IMR-90 (cell line): ENCODE data around the gene ASXL2. TPM values are rescaled to one million over a fixed set of nuclear protein-coding genes. Genes with fewer than 3 reads are reported as not detected.

Source experiments
- ATAC-seq: fragments of 200-7000 bp; cut with Tn5 transposase; 2 replicates; pipeline ENCODE4 v1.9.1; 2020; ENCODE audit warnings: low read depth, mild to moderate bottlenecking, moderate library complexity
- BruUV-seq: library from RNA; stranded (reverse); fragments of 400-500 nt; replicated peaks from 2 replicates; lab custom pipeline; 2021; lab: Mats Ljungman, UMichigan
- CTCF ChIA-PET: fragments of 300-600 bp; formaldehyde crosslinking; extraction: SDS; loops from one replicate; lab custom pipeline; 2021; ENCODE audit warnings: antibody characterized with exemption; lab: Yijun Ruan, JAX
- POLR2A ChIA-PET: fragments of 300-600 bp; sonication (Branson Sonifier 250); formaldehyde crosslinking; loops from one replicate; lab custom pipeline; 2022; ENCODE audit warnings: antibody characterized with exemption; ENCODE audit not compliant: unreplicated experiment; lab: Charles Lee
- DNase-seq: peaks from one replicate; pipeline ENCODE4 v3.0.0; 2013
- H2AFZ ChIP-seq: replicated peaks from 2 replicates; pipeline ENCODE3; 2013; ENCODE audit warnings: low read length, mild to moderate bottlenecking; ENCODE audit not compliant: poor library complexity
- H2AK5ac ChIP-seq: 2 replicates; pipeline ENCODE4 v1.6.1; 2013; ENCODE audit warnings: low read depth, low read length, inconsistent platforms
- H2AK9ac ChIP-seq: replicated peaks from 2 replicates; pipeline ENCODE3; 2013; ENCODE audit warnings: mild to moderate bottlenecking, low read depth, low read length, moderate library complexity; ENCODE audit not compliant: poor library complexity
- H2BK120ac ChIP-seq: 2 replicates; pipeline ENCODE4 v1.6.1; 2013; ENCODE audit warnings: low read depth, low read length, inconsistent platforms
- H2BK15ac ChIP-seq: 3 replicates; pipeline ENCODE4 v1.6.1; 2013; ENCODE audit warnings: low read depth, low read length, inconsistent platforms
- H2BK20ac ChIP-seq: 2 replicates; pipeline ENCODE4 v1.6.1; 2013; ENCODE audit warnings: low read depth, mild to moderate bottlenecking, inconsistent platforms, low read length, moderate library complexity
- H2BK5ac ChIP-seq: 2 replicates; pipeline ENCODE4 v1.6.1; 2013; ENCODE audit warnings: mild to moderate bottlenecking, low read depth, low read length, inconsistent platforms; ENCODE audit not compliant: poor library complexity, severe bottlenecking
- H3K14ac ChIP-seq: replicated peaks from 2 replicates; pipeline ENCODE4 v1.6.1; 2013; ENCODE audit warnings: low read depth, low read length, inconsistent platforms
- H3K18ac ChIP-seq: 2 replicates; pipeline ENCODE4 v1.6.1; 2013; ENCODE audit warnings: low read depth, low read length, control low read depth
- H3K23ac ChIP-seq: 2 replicates; pipeline ENCODE4 v1.6.1; 2013; ENCODE audit warnings: low read depth, low read length, inconsistent platforms
- H3K27ac ChIP-seq: 2 replicates; pipeline ENCODE4 v1.5.1; 2013; ENCODE audit warnings: mild to moderate bottlenecking, control low read depth, low read length; ENCODE audit not compliant: insufficient read depth
- H3K27me3 ChIP-seq: 2 replicates; pipeline ENCODE4 v1.6.1; 2013; ENCODE audit warnings: low read length; ENCODE audit not compliant: control insufficient read depth, insufficient read depth
- H3K36me3 ChIP-seq: 2 replicates; pipeline ENCODE4 v1.6.1; 2013; ENCODE audit warnings: low read length, mixed read lengths; ENCODE audit not compliant: control insufficient read depth, insufficient read depth
- H3K4ac ChIP-seq: 2 replicates; pipeline ENCODE4 v1.6.1; 2013; ENCODE audit warnings: low read depth, low read length, inconsistent platforms
- H3K4me1 ChIP-seq: 2 replicates; pipeline ENCODE4 v1.6.1; 2013; ENCODE audit warnings: low read length, mixed read lengths; ENCODE audit not compliant: control insufficient read depth, insufficient read depth
- H3K4me2 ChIP-seq: 2 replicates; pipeline ENCODE4 v1.6.1; 2013; ENCODE audit warnings: low read depth, mild to moderate bottlenecking, control low read depth, low read length, moderate library complexity
- H3K4me3 ChIP-seq: 2 replicates; pipeline ENCODE4 v1.5.1; 2013; ENCODE audit warnings: low read depth, mild to moderate bottlenecking, control low read depth, low read length, moderate library complexity; ENCODE audit not compliant: insufficient read depth
- H3K56ac ChIP-seq: 2 replicates; pipeline ENCODE4 v1.6.1; 2013; ENCODE audit warnings: low read length, inconsistent platforms; ENCODE audit not compliant: insufficient read depth; ENCODE audit errors: extremely low read depth
- H3K79me1 ChIP-seq, 2 experiments: 2 replicates each; pipeline ENCODE4 v1.6.1; 2013; ENCODE audit warnings: low read length in 2 of 2, inconsistent platforms in 1 of 2, low read depth in 1 of 2
- H3K9ac ChIP-seq: 2 replicates; pipeline ENCODE4 v1.6.1; 2013; ENCODE audit warnings: low read depth, low read length, control low read depth
- H3K9me1 ChIP-seq: 2 replicates; pipeline ENCODE4 v1.6.1; 2013; ENCODE audit warnings: low read length, inconsistent platforms; ENCODE audit not compliant: insufficient read depth
- H3K9me3 ChIP-seq: 2 replicates; pipeline ENCODE4 v1.6.1; 2013; ENCODE audit warnings: low read length; ENCODE audit not compliant: control insufficient read depth, insufficient read depth
- H4K20me1 ChIP-seq: 2 replicates; pipeline ENCODE4 v1.6.1; 2013; ENCODE audit warnings: low read length, inconsistent platforms; ENCODE audit not compliant: insufficient read depth
- H4K5ac ChIP-seq: 2 replicates; pipeline ENCODE4 v1.6.1; 2013; ENCODE audit warnings: mild to moderate bottlenecking, low read depth, low read length, control low read depth
- H4K8ac ChIP-seq, 2 experiments: 2 replicates each; pipeline ENCODE4 v1.6.1; 2013; ENCODE audit warnings: low read depth in 2 of 2, low read length in 2 of 2, control low read depth in 1 of 2, inconsistent platforms in 1 of 2
- H4K91ac ChIP-seq: 2 replicates; pipeline ENCODE4 v1.6.1; 2013; ENCODE audit warnings: low read depth, low read length, inconsistent platforms; ENCODE audit not compliant: insufficient read depth
- BHLHE40 ChIP-seq: fragments of 150-350 bp; IDR thresholded peaks from 2 replicates; pipeline ENCODE4 v1.6.1; 2016; ENCODE audit warnings: mild to moderate bottlenecking, low read depth, low read length
- CEBPB ChIP-seq: IDR thresholded peaks from 2 replicates; pipeline ENCODE4 v1.6.1; 2012; ENCODE audit warnings: low read depth, low read length, improper control_type of control experiment
- CHD1 ChIP-seq: IDR thresholded peaks from 2 replicates; pipeline ENCODE4 v1.6.1; 2012; ENCODE audit warnings: low read depth, low read length, improper control_type of control experiment
- FOS ChIP-seq: fragments of 150-350 bp; IDR thresholded peaks from 2 replicates; pipeline ENCODE4 v1.6.1; 2016; ENCODE audit warnings: low read depth, low read length
- MAFK ChIP-seq: IDR thresholded peaks from 2 replicates; pipeline ENCODE4 v1.6.1; 2012; ENCODE audit warnings: low read depth, low read length, improper control_type of control experiment
- MAZ ChIP-seq: IDR thresholded peaks from 2 replicates; pipeline ENCODE4 v1.6.1; 2012; ENCODE audit warnings: low read depth, mild to moderate bottlenecking, low read length, improper control_type of control experiment, moderate library complexity, borderline replicate concordance
- MXI1 ChIP-seq: IDR thresholded peaks from 2 replicates; pipeline ENCODE4 v1.6.1; 2012; ENCODE audit warnings: low read depth, mild to moderate bottlenecking, low read length, moderate library complexity, borderline replicate concordance
- NFE2L2 ChIP-seq: fragments of 150-350 bp; IDR thresholded peaks from 2 replicates; pipeline ENCODE4 v1.6.1; 2016; ENCODE audit warnings: low read depth, mild to moderate bottlenecking, low read length
- POLR2A ChIP-seq: IDR thresholded peaks from 2 replicates; pipeline ENCODE4 v1.6.1; 2012; ENCODE audit warnings: mild to moderate bottlenecking, low read depth, low read length
- RAD21 ChIP-seq: IDR thresholded peaks from 2 replicates; pipeline ENCODE4 v1.6.1; 2012; ENCODE audit warnings: low read length, improper control_type of control experiment
- RCOR1 ChIP-seq: IDR thresholded peaks from 2 replicates; pipeline ENCODE4 v1.6.1; 2012; ENCODE audit warnings: mild to moderate bottlenecking, low read length, improper control_type of control experiment; ENCODE audit not compliant: insufficient replicate concordance
- RFX5 ChIP-seq: IDR thresholded peaks from 2 replicates; pipeline ENCODE4 v1.8.0; 2012; ENCODE audit warnings: low read depth, mild to moderate bottlenecking, low read length, moderate library complexity
- SMC3 ChIP-seq: fragments of 150-350 bp; IDR thresholded peaks from 2 replicates; pipeline ENCODE4 v1.6.1; 2016; ENCODE audit warnings: low read depth, mild to moderate bottlenecking, antibody characterized with exemption, low read length, moderate library complexity
- USF2 ChIP-seq: fragments of 150-350 bp; IDR thresholded peaks from 2 replicates; pipeline ENCODE4 v1.6.1; 2017; ENCODE audit warnings: mild to moderate bottlenecking, antibody characterized with exemption, low read length, low read depth
- WGBS, 2 experiments: methylation state at CpG; one replicate each; pipeline versions ENCODE4 v1.1.5 to v1.1.7; 2013; ENCODE audit warnings: missing lambda C conversion rate in 2 of 2; ENCODE audit not compliant: insufficient read length in 1 of 2; ENCODE audit errors: extremely low coverage in 2 of 2; 5-methylcytosine and 5-hydroxymethylcytosine counted together
- dilution Hi-C: fragments of 300-500 bp; cut with HindIII; formaldehyde crosslinking; loops from one replicate; pipeline ENCODE4 v1.14.3; 2018; ENCODE audit warnings: low sequenced_read_pairs; ENCODE audit not compliant: unreplicated experiment
- in situ Hi-C: fragments of 300-500 bp; cut with MboI; formaldehyde crosslinking; loops from 3 replicates; pipeline ENCODE4 v1.14.3; 2019; ENCODE audit warnings: low sequenced_read_pairs, inconsistent platforms, mixed read lengths
- intact Hi-C: fragments of 100-400 bp; cut with micrococcal nuclease; formaldehyde crosslinking; loops from 2 replicates; pipeline ENCODE4 v1.10.0; 2022
- polyA plus RNA-seq, 3 experiments: library from polyadenylated mRNA; depleted of rRNA; stranded (reverse); fragments of >200 nt; gene quantifications; 2 replicates each; pipeline ENCODE4 v1.2.3, GENCODE V29; 2012; ENCODE audit warnings: low replicate concordance in 1 of 3
- total RNA-seq: library from RNA; depleted of rRNA; stranded (reverse); fragments of >200 nt; gene quantifications from 2 replicates; pipeline ENCODE4 v1.2.3, GENCODE V29; 2012
- TF ChIP-seq, protein P1 (sequence below): fragments of 150-350 bp; IDR thresholded peaks from 2 replicates; pipeline ENCODE4 v1.6.1; 2016; ENCODE audit warnings: low read depth, mild to moderate bottlenecking, low read length, moderate library complexity, borderline replicate concordance

Gene ASXL2
- total and polyA plus RNA-seq, 2 of the 4 experiments (the other 2 are of a cell fraction), result 5.3 to 8.1 TPM

DNA sequence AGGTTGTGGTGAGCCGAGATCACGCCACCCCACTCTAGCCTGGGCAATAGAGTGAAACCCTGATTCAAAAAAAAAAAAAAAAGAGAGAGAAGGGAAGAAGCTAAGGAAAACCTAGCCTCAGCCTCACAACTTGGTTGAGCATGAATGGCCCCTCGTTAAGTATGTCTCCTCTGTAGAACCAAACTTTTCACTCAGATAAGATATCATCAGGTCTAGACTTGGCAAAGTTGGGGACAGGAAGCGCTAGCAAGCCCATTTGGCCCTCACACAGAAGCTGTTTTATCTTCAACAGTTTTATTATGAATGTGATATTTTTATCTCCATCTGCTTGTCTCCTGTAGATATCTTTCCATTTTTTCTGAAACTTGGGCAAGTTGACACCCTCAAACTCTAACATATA, 3.5 kb upstream of the ASXL2 start:
- Histone ChIP-seq H4K20me1 (peaks cover 8% of the 10 kb centered on the region; the same call in 1 of the 2 replicates), H3K4me3 (no peak overlapping the region), H2BK5ac (no peak overlapping the region), H2BK15ac (no peak overlapping the region), H4K91ac (no peak overlapping the region), H3K18ac (no peak overlapping the region), H2AK9ac (no peak overlapping the region), H2AFZ (no peak overlapping the region), H4K5ac (no peak overlapping the region), H3K9ac (no peak overlapping the region), H3K56ac (no peak overlapping the region), H3K36me3 (no peaks in the 10 kb centered on the region), H3K4ac (no peak overlapping the region), H4K8ac (no peak overlapping the region), H2BK120ac (no peak overlapping the region), H2AK5ac (no peak overlapping the region), H3K23ac (no peak overlapping the region), H3K27me3 (no peaks in the 10 kb centered on the region), H3K9me3 (no peaks in the 10 kb centered on the region), H3K14ac (no peak overlapping the region), H2BK20ac (no peak overlapping the region), H3K79me1 (peaks cover 0 to 13% of the 10 kb centered on the region in 2 experiments; a peak in 2 of 4 replicates), H3K27ac (no peak overlapping the region), H3K4me1 (peaks cover 9% of the 10 kb centered on the region; the same call in 1 of the 2 replicates), H3K9me1 (0 out of 2 replicates have a peak, but pooled peaks cover 5% of the 10 kb centered on the region), H3K4me2 (no peak overlapping the region)
- no TSS peak for BruUV-seq
- no CpG with 5 or more reads among the region's 4 CpGs for WGBS, 2 experiments
- intact Hi-C loops, result no loop called here
- in situ Hi-C loops, result no loop called here
- ChIA-PET POLR2A (no interaction called here), CTCF (interaction anchor here (0.6 kb wide), 1 partner anchor 479 kb away, joined by 4 read pairs; no protein-coding TSS in a partner anchor)
- no peak for TF ChIP-seq POLR2A
- no peak for TF ChIP-seq SMC3
- TF ChIP-seq MXI1, result no peak
- no peak for TF ChIP-seq MAFK
- TF ChIP-seq NFE2L2, result no peak
- no peak for TF ChIP-seq CEBPB
- no peak for TF ChIP-seq RCOR1
- TF ChIP-seq MAZ, result no peak
- TF ChIP-seq, protein P1, sequence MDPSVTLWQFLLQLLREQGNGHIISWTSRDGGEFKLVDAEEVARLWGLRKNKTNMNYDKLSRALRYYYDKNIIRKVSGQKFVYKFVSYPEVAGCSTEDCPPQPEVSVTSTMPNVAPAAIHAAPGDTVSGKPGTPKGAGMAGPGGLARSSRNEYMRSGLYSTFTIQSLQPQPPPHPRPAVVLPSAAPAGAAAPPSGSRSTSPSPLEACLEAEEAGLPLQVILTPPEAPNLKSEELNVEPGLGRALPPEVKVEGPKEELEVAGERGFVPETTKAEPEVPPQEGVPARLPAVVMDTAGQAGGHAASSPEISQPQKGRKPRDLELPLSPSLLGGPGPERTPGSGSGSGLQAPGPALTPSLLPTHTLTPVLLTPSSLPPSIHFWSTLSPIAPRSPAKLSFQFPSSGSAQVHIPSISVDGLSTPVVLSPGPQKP, result no peak
- TF ChIP-seq BHLHE40, result no peak
- no peak for TF ChIP-seq RFX5
- no peak for TF ChIP-seq CHD1
- no peak for TF ChIP-seq RAD21
- TF ChIP-seq FOS, result no peak
- no peak for TF ChIP-seq USF2
- no peak for ATAC-seq
- dilution Hi-C loops, result no loop called here
- DNase-seq, result no peak
